Measurements from ENCODE around the gene METTL9. TPM values are rescaled to one million over a fixed set of nuclear protein-coding genes. Genes with fewer than 3 reads are reported as not detected.

The METTL9 gene
- total and polyA plus RNA-seq, 9 of the 15 experiments (the other 6 are each of a cell fraction or from before 2014, with no cell fraction given): 12.2 to 107 (median 79.1) TPM

- TF ChIP-seq ZNF41 (CRISPR knock-in tag; conservative IDR thresholded peaks at IDR 0.05): no peak
- TF ChIP-seq ZKSCAN1 (IDR thresholded peaks at IDR 0.05; ENCODE audit: low read depth, low read length): no peak
- no peak for TF ChIP-seq DDX20 (tag; IDR thresholded peaks at IDR 0.05; ENCODE audit: low read depth)
- TF ChIP-seq NFXL1 (CRISPR knock-in tag; IDR thresholded peaks at IDR 0.05): no peak
- TF ChIP-seq CHD1 (IDR thresholded peaks at IDR 0.05; ENCODE audit: low read length): no peak
- TF ChIP-seq ZNF263 (CRISPR knock-in tag; IDR thresholded peaks at IDR 0.05; ENCODE audit: borderline replicate concordance): no peak
- no peak for TF ChIP-seq HDGF (IDR thresholded peaks at IDR 0.05)
- peak in 1 of 2 experiments; percentile 91; a peak in 1 of 4 replicates for TF ChIP-seq ARNT (IDR thresholded peaks at IDR 0.05)
- no peak for TF ChIP-seq ZNF436 (CRISPR knock-in tag; IDR thresholded peaks at IDR 0.05)
- TF ChIP-seq ZNF316 (IDR thresholded peaks at IDR 0.05): peak; percentile 90
- TF ChIP-seq TARDBP (IDR thresholded peaks at IDR 0.05): no peak
- no peak for TF ChIP-seq SIX5 (IDR thresholded peaks at IDR 0.05; ENCODE audit: borderline replicate concordance in 1 of 2, insufficient read depth in 1 of 2, low read depth in 1 of 2, low read length in 2 of 2)
- TF ChIP-seq ZBTB49 (CRISPR knock-in tag; IDR thresholded peaks at IDR 0.05; ENCODE audit: borderline replicate concordance): no peak
- no peak; the same call in 1 of the 2 replicates for TF ChIP-seq BACH1 (tag; IDR thresholded peaks at IDR 0.05)
- no peak for TF ChIP-seq ZNF232 (CRISPR knock-in tag; IDR thresholded peaks at IDR 0.05)
- TF ChIP-seq HMG20A (CRISPR knock-in tag; conservative IDR thresholded peaks at IDR 0.05): 0 out of 2 replicates have a peak, but pooled peaks have one; percentile 26
- no peak for TF ChIP-seq HNRNPK (IDR thresholded peaks at IDR 0.05; ENCODE audit: low read depth, low read length, poor library complexity, severe bottlenecking)
- TF ChIP-seq CBX3 (IDR thresholded peaks at IDR 0.05; ENCODE audit: borderline replicate concordance in 1 of 2, low read length in 2 of 2): peak in 1 of 2 experiments; percentile 10; a peak in 1 of 3 replicates
- TF ChIP-seq POLR2B (IDR thresholded peaks at IDR 0.05; ENCODE audit: low read depth, partially characterized antibody): no peak
- TF ChIP-seq CBX1 (IDR thresholded peaks at IDR 0.05; ENCODE audit: low read depth): no peak
- 0 out of 2 replicates have a peak, but pooled peaks have one; percentile 61 for TF ChIP-seq MTA3 (IDR thresholded peaks at IDR 0.05; ENCODE audit: borderline replicate concordance)
- TF ChIP-seq, protein P1, sequence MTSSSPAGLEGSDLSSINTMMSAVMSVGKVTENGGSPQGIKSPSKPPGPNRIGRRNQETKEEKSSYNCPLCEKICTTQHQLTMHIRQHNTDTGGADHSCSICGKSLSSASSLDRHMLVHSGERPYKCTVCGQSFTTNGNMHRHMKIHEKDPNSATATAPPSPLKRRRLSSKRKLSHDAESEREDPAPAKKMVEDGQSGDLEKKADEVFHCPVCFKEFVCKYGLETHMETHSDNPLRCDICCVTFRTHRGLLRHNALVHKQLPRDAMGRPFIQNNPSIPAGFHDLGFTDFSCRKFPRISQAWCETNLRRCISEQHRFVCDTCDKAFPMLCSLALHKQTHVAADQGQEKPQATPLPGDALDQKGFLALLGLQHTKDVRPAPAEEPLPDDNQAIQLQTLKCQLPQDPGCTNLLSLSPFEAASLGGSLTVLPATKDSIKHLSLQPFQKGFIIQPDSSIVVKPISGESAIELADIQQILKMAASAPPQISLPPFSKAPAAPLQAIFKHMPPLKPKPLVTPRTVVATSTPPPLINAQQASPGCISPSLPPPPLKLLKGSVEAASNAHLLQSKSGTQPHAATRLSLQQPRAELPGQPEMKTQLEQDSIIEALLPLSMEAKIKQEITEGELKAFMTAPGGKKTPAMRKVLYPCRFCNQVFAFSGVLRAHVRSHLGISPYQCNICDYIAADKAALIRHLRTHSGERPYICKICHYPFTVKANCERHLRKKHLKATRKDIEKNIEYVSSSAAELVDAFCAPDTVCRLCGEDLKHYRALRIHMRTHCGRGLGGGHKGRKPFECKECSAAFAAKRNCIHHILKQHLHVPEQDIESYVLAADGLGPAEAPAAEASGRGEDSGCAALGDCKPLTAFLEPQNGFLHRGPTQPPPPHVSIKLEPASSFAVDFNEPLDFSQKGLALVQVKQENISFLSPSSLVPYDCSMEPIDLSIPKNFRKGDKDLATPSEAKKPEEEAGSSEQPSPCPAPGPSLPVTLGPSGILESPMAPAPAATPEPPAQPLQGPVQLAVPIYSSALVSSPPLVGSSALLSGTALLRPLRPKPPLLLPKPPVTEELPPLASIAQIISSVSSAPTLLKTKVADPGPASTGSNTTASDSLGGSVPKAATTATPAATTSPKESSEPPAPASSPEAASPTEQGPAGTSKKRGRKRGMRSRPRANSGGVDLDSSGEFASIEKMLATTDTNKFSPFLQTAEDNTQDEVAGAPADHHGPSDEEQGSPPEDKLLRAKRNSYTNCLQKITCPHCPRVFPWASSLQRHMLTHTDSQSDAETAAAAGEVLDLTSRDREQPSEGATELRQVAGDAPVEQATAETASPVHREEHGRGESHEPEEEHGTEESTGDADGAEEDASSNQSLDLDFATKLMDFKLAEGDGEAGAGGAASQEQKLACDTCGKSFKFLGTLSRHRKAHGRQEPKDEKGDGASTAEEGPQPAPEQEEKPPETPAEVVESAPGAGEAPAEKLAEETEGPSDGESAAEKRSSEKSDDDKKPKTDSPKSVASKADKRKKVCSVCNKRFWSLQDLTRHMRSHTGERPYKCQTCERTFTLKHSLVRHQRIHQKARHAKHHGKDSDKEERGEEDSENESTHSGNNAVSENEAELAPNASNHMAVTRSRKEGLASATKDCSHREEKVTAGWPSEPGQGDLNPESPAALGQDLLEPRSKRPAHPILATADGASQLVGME (CRISPR knock-in tag; IDR thresholded peaks at IDR 0.05): no peak
Observed at GRCh38 chr16:21611556-21612384, 12.4 kb downstream of the METTL9 start (continued).

Measured in K562 (cell line).